TTC549 (cell line): ENCODE results near the gene TXLNA.
"Not testable (repeated sequence)": the region's sequence is repeated elsewhere in the genome, so short reads cannot be mapped to it uniquely, and the experiment has no call there.

Source experiments
- FAIRE-seq: peaks from 2 replicates; lab custom pipeline; 2012; peaks lifted over from hg19 to GRCh38; lab: Jason Lieb, UNC

Gene TXLNA

DNA sequence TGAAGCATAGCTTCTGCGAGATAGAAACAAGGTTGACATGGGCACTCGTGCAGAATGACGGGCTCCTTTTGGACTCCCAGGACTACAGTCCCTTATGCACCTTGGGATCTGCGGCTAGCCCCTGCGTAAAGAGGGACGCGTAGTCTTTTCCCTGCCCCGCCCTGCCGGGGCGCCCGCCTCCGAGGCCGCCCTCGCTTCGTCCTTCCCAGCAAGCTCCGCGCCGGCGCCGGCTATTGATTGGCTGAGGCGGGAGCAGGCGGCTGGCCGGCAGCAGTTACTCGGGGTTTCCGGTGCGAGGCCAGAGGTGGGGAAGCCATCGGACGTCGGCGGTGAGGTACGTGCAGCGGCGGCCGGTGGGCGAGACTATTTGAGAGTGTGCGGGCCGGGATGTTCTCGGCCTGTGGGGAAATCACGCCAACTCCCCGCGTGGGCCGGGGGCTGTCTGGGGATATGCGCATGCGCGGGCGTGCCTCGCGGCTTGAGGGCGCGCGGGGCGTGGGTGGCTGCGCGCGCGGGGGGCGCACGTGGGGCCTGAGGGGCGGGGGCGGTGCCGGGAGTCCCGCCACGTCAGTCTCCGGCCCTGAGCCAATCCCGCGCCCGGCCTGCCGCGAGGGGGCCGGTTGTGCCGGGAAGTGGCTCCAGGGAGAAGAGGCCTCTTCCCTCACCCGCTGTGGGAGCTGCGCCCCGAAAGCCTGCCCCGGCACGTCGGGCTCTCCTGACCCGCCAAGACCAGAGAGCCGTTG lies at the start of gene TXLNA:
Gene TXLNA, plus strand, starts transcription at position 233 of the 743 bp plus-strand sequence. CDS start 671 bp downstream, outside the sequence.
- FAIRE-seq = no peak

DNA sequence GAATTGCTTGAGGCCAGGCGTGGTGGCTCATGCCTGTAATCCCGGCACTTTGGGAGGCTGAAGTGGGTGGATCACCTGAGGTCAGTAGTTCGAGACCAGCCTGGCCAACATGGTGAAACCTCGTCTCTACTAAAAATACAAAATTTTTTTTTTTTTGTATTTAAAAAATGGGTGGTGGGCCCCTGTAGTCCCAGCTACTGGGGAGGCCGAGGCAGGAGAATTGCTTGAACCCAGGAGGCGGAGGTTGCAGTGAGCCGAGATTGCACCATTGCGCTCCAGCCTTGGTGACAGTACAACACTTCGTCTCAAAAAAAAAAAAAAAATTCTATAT lies 45.6 kb upstream of the TXLNA start:
- not testable (repeated sequence) for FAIRE-seq

- FAIRE-seq = no peak
Observed at GRCh38 chr1:32137111-32137510, 42.4 kb upstream of the TXLNA start.

DNA sequence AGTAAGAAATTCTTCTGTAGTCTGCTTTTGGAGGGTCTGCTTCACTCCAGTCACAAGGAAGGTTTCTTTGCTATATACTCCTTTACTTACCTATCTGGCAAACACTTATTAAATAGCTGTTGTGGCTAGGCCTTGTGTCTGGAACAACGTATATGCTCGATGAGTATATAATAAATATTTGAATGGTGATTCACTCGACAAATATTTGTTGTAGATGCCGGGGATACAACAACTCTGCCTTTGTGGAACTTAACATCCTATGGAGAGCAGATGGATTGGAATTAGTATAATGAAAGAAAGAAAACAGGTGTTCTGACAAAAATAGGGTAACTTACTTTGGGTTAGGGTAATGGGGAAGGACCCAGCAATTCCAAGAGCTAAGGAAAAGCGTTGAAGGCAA lies 40.5 kb upstream of the TXLNA start:
- no peak for FAIRE-seq

DNA sequence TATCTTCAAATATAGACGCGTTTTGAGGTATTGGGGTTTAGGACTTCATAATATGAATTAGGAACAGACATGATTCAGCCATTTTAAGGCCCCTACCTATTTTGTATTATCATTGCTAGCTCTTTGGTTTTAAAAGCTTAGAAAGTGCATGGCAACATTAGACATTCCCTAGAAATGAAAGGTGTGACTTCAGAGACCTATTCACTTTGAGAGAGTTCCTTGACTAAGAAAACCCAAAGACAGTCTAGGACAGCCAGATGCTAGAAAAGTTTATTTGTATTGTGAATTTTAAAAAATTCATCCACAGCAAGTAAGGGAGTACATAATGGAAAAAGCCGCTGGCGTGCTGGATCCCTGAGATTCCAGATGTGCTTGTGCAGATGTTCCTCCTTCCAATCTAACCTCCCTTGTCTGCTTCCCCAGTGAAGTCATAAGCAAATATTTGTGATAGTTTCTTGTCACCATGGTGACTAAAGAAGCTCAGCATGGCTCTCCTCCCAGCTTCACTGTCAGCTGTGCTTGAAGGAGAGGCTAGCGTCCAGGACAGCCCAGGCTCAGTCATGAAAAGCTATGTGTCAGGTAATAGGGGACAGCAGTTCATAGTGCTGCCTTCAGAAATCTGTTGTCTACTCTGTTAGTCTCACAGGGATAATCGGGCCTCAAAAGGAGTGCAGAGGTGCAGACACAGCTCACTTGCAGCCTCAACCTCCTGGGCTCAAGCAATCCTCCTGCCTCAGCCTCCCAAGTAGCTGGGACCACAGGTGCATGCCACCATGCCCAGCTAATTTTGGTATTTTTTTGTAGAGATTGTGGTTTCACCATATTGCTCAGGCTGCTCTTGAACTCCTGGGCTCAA lies 36.8 kb upstream of the TXLNA start:
- FAIRE-seq = no peak

- FAIRE-seq = not testable (repeated sequence)
Observed at GRCh38 chr1:32143302-32143695, 36.2 kb upstream of the TXLNA start.

GRCh38 chr1:32144033-32144432 lies 35.4 kb upstream of the TXLNA start:
- FAIRE-seq = no peak

- not testable (repeated sequence) for FAIRE-seq
Observed at GRCh38 chr1:32147799-32148198, 31.7 kb upstream of the TXLNA start.

DNA sequence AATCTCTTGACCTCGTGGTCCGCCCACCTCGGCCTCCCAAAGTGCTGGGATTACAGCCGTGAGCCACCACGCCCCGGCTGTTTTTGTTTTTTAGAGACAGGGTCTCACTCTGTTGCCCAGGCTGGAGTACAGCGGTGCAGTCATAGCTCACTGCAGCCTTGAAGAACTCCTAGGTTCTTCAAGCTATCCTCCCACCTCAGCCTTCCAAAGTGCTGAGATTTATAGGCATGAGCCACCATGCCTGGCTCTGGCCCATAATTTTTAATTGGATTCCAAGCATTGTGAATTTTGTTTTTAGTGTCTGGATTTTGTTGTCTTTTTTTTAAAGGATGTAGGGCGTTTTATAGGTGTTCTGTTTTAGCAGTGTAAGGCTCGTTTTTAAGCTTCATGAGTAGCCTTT lies 28.6 kb upstream of the TXLNA start:
- FAIRE-seq = no peak

GRCh38 chr1:32151319-32151787 lies 28.1 kb upstream of the TXLNA start:
- no peak for FAIRE-seq

GRCh38 chr1:32159189-32159588 lies 20.3 kb upstream of the TXLNA start:
- no peak for FAIRE-seq

- FAIRE-seq = no peak
Observed at GRCh38 chr1:32163405-32163804, 16.1 kb upstream of the TXLNA start.

DNA sequence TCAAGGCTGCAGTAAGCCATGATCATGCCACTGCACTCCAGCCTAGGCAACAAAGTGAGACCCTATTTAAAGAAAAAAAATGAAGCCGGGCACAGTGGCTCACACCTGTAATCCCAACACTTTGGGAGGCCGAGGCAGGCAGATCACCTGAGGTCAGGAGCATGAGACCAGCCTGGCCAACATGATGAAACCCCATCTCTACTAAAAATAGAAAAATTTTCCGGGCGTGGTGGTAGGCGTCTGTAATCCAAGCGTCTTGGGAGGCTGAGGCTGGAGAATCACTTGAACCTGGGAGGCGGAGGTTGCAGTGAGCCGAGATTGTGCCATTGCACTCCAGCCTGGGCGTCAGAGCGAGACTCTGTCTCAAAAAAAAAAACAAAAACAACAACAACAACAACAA lies 13.8 kb upstream of the TXLNA start:
- not testable (repeated sequence) for FAIRE-seq

DNA sequence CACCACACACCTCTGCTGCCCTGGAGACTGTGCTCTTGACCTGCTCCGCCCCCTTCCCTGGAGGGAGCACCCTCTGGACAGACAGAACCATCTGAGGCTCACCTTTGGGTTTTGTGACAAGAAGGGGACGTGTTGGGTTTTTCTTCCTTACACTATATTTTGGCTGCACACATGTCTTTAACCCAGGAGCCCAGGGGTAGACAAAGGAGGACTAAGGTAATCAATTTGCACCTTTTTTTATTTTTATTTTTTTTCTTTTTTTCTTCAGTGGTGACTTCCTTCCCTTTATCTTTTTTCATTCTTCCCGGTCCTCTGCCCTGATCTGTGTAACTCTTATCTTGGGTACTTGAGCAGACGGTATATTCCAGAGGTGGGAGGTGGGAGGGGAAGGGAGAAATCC lies 8.5 kb upstream of the TXLNA start:
- FAIRE-seq = no peak

GRCh38 chr1:32172621-32173245 lies 6.7 kb upstream of the TXLNA start:
- no peak for FAIRE-seq

DNA sequence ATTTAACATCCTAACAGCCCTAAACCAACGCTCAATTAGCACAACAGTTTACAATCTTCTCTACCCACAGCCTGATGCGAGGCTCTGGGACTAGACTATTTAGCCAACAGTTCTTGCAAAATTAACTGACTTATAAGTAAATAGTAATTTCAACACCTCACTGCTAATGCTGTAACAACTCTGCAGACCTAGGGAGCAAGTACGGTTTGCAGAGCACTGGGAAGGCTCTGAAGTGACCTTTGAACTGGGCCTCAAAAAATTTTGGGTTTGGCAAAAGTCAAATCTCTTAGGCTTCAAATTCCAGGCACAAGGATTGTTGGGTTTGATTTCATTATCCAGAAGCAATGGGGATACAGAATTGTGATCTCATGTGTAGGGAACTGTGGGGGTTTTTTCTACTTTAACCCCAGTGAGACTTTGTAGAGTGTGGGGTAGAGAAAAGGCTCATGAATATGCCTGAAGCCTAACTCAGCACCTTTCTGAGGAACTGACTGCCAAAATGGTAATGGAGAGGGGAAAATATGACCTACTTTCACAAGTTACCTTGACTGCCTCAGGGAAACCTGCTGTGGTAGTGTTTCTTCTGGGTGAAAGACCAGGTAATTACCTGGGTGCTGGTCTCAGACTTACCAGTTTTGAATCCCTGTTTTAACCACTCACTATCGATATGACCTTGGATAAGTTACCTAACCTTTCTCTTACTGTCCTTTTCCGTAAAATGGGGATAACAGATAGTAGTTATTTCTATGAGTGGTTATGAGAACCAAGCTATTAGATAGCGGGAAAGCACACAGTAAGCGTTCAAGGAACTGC lies 889 bp upstream of the TXLNA start:
- FAIRE-seq = no peak

DNA sequence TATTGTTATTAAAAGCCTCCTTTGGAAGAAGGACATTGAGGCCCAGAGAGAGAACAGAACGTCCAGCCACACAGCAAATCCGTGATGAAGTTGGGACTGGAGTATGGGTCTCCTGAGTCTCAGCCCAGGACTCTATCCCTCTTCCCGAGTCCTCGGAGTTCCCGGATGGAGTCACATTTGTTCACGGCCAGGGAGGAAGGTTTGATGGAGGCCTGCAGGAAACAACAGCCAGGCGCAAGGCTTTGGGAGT lies 357 bp upstream of the TXLNA start:
- no peak for FAIRE-seq

DNA sequence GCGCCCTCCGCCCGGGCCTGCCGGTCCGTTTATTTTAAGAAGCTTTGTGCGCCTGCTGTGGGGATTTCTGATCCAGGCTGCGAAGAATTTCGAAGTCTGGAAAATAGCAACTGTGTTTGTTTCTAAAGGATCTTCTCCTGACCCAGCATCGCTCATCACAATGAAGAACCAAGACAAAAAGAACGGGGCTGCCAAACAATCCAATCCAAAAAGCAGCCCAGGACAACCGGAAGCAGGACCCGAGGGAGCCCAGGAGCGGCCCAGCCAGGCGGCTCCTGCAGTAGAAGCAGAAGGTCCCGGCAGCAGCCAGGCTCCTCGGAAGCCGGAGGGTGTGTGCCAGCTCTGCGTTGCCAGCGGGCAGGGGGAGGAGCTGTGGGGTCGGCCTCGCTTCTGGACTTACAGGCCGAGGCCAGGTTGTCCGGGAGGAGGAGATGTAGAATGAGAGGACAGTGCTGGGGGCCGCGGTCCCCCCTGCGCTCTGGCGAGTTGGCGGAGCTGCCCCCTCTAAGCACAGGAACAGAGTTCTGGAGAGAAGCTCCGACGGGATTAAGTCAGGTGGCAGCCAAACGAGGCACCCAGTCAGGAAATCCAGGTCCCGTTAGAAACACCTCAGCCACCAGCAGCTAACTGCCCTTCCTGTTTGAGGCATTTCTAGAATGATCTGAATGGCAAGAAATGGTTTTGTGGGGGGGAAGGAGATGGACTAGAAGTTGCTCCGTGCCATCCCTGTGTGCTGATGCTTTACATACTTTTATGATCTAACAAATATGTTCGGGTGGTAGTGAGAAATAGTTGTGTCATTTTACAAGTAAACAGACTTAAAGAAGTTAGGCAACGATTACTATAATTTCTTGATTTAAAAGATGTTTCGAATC lies 948 bp downstream of the TXLNA start:
- FAIRE-seq = no peak

- FAIRE-seq = no peak
Observed at GRCh38 chr1:32181065-32181464, 1.6 kb downstream of the TXLNA start.

- FAIRE-seq = no peak
Observed at GRCh38 chr1:32181563-32181962, 2.1 kb downstream of the TXLNA start.

GRCh38 chr1:32182060-32182459 lies 2.6 kb downstream of the TXLNA start:
- FAIRE-seq = no peak

- FAIRE-seq = no peak
Observed at GRCh38 chr1:32184650-32185049, 5.2 kb downstream of the TXLNA start.
